Activated T-cell treated with anti-CD3 and anti-CD28 coated beads for 24 hours (primary cell): ENCODE measurements around the gene SH3RF2.
"Not testable (repeated sequence)": the region's sequence is repeated elsewhere in the genome, so short reads cannot be mapped to it uniquely, and the experiment has no call there.

Experiments used
- DNase-seq: peaks from one replicate; pipeline ENCODE4 v3.0.0-alpha.2; 2020; ENCODE audit warnings: low read depth

SH3RF2 gene

GRCh38 chr5:145979270-145980223 lies 43.2 kb downstream of the SH3RF2 start:
- no peak for DNase-seq

GRCh38 chr5:145980259-145980658 lies 43.9 kb downstream of the SH3RF2 start:
- DNase-seq = no peak

- DNase-seq = no peak
Observed at GRCh38 chr5:145980718-145981117, 44.3 kb downstream of the SH3RF2 start.

- no peak for DNase-seq
Observed at GRCh38 chr5:145981589-145982571, 45.5 kb downstream of the SH3RF2 start.

- DNase-seq = no peak
Observed at GRCh38 chr5:145982572-145983318, 46.4 kb downstream of the SH3RF2 start.

GRCh38 chr5:145983446-145983845 lies 47.1 kb downstream of the SH3RF2 start:
- no peak for DNase-seq

GRCh38 chr5:145984072-145984471 lies 47.7 kb downstream of the SH3RF2 start:
- DNase-seq = no peak

GRCh38 chr5:145987856-145988255 lies 51.5 kb downstream of the SH3RF2 start:
- DNase-seq = no peak

- no peak for DNase-seq
Observed at GRCh38 chr5:145988993-145989392, 52.6 kb downstream of the SH3RF2 start.

- DNase-seq = no peak
Observed at GRCh38 chr5:145989428-145989827, 53.0 kb downstream of the SH3RF2 start.

GRCh38 chr5:145990170-145990569 lies 53.8 kb downstream of the SH3RF2 start:
- DNase-seq = no peak

GRCh38 chr5:145991044-145991575 lies 54.7 kb downstream of the SH3RF2 start:
- no peak for DNase-seq

GRCh38 chr5:145993538-145993937 lies 57.2 kb downstream of the SH3RF2 start:
- DNase-seq = not testable (repeated sequence)

GRCh38 chr5:145996135-145996534 lies 59.8 kb downstream of the SH3RF2 start:
- no peak for DNase-seq

- no peak for DNase-seq
Observed at GRCh38 chr5:145999208-145999607, 62.8 kb downstream of the SH3RF2 start.

- no peak for DNase-seq
Observed at GRCh38 chr5:146000072-146000471, 63.7 kb downstream of the SH3RF2 start.

- no peak for DNase-seq
Observed at GRCh38 chr5:146001544-146002190, 65.3 kb downstream of the SH3RF2 start.

GRCh38 chr5:146002491-146002890 lies 66.1 kb downstream of the SH3RF2 start:
- DNase-seq = no peak

- DNase-seq = no peak
Observed at GRCh38 chr5:146003852-146004251, 67.5 kb downstream of the SH3RF2 start.

GRCh38 chr5:146005264-146005663 lies 68.9 kb downstream of the SH3RF2 start:
- DNase-seq = no peak

- no peak for DNase-seq
Observed at GRCh38 chr5:146005723-146006122, 69.3 kb downstream of the SH3RF2 start.
